Measurements from ENCODE around the gene AGR2. TPM values are rescaled to one million over a fixed set of nuclear protein-coding genes. Genes with fewer than 3 reads are reported as not detected.

Gene AGR2
- polyA plus RNA-seq, 3 donors, result not detected

DNA sequence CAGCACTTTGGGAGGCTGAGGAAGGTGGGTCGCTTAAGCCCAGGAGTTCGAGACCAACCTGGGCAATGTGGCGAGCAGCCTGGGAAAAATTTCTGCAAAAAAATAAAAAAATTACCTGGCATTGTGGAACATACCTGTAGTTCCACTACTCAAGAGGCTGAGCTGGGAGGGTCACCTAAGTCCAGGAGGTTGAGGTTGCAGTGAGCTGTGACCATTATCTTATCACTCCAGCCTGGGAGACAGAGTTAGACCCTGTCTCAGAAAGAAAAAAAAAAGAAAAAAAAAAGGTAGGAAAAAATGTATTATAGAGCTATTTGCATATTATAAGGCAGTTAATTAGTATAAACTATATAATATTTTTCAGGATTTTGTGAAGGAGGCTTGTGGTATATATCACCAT is 62.3 kb downstream of the AGR2 start:
- Histone ChIP-seq H3K79me2 (ENCODE audit: insufficient read depth, low read length) (no peaks in the 10 kb centered on the region), H3K36me3 (replicated peaks in 1 of 2; ENCODE audit: control insufficient read depth in 1 of 2, insufficient read depth in 2 of 2, low read length in 2 of 2) (no peaks in the 10 kb centered on the region), H4K20me1 (ENCODE audit: insufficient read depth, low read length) (no peaks in the 10 kb centered on the region), H3K9me3 (replicated peaks in 1 of 2; ENCODE audit: control insufficient read depth in 1 of 2, insufficient read depth in 1 of 2, low read length in 2 of 2) (no peaks in the 10 kb centered on the region), H3K4me2 (replicated peaks; ENCODE audit: extremely low read depth, low read length, poor library complexity, severe bottlenecking) (no peak overlapping the region), H2AFZ (ENCODE audit: insufficient read depth, low read depth, low read length, poor library complexity, severe bottlenecking) (no peak overlapping the region), H3K27ac (ENCODE audit: low read depth in 1 of 2, low read length in 2 of 2) (no peak overlapping the region), H3K4me1 (ENCODE audit: control insufficient read depth in 1 of 2, insufficient read depth in 2 of 2, low read length in 2 of 2) (peaks cover 6 to 7% of the 10 kb centered on the region in 2 donors), H3K27me3 (ENCODE audit: control insufficient read depth in 2 of 2, insufficient read depth in 2 of 2, low read length in 2 of 2) (no peaks in the 10 kb centered on the region), H3K9ac (ENCODE audit: insufficient read depth, low read length, poor library complexity, severe bottlenecking) (no peak overlapping the region), H3K4me3 (replicated peaks in 1 of 3; ENCODE audit: low read depth in 2 of 3, low read length in 3 of 3) (no peak overlapping the region)
- TF ChIP-seq, protein P1, sequence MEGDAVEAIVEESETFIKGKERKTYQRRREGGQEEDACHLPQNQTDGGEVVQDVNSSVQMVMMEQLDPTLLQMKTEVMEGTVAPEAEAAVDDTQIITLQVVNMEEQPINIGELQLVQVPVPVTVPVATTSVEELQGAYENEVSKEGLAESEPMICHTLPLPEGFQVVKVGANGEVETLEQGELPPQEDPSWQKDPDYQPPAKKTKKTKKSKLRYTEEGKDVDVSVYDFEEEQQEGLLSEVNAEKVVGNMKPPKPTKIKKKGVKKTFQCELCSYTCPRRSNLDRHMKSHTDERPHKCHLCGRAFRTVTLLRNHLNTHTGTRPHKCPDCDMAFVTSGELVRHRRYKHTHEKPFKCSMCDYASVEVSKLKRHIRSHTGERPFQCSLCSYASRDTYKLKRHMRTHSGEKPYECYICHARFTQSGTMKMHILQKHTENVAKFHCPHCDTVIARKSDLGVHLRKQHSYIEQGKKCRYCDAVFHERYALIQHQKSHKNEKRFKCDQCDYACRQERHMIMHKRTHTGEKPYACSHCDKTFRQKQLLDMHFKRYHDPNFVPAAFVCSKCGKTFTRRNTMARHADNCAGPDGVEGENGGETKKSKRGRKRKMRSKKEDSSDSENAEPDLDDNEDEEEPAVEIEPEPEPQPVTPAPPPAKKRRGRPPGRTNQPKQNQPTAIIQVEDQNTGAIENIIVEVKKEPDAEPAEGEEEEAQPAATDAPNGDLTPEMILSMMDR (IDR thresholded peaks at IDR 0.05), result no peak
- intact Hi-C loops (cut with micrococcal nuclease), result no loop called here
- no peaks in the 10 kb centered on the region for H3K9me3 Mint-ChIP-seq
- WGBS (ENCODE audit: insufficient coverage), result no CpG with 5 or more reads among the region's 3 CpGs
- H3K4me1 Mint-ChIP-seq, result peaks cover 5% of the 10 kb centered on the region
- H3K27me3 Mint-ChIP-seq (ENCODE audit: low read depth in 3 of 3), result peaks cover 0 to 4% (median 0%) of the 10 kb centered on the region in 3 donors
- H3K27ac Mint-ChIP-seq, result no peak overlapping the region
- no peaks in the 10 kb centered on the region for H3K36me3 Mint-ChIP-seq
- no peak overlapping the region for H3K4me3 Mint-ChIP-seq
- no peak for DNase-seq

Other genes with a start within 250 kb of the AGR2 start
- gene ANKMY2, start 159.2 kb downstream of the AGR2 start, polyA plus RNA-seq, result 1 to 10 TPM; 4.8 to 7.5 (median 7.0) TPM
- 10 to 100 TPM; 19.0 to 45.2 (median 36.4) TPM for gene BZW2, start 158.8 kb downstream of the AGR2 start, polyA plus RNA-seq
- under 1 TPM; 0.09 to 0.17 (median 0.16) TPM for gene TSPAN13, start 51.2 kb downstream of the AGR2 start, polyA plus RNA-seq
- gene AGR3, start 77.0 kb upstream of the AGR2 start, polyA plus RNA-seq, result not detected